ENCODE measurements around the gene CDH12. TPM values are rescaled to one million over a fixed set of nuclear protein-coding genes. Genes with fewer than 3 reads are reported as not detected.

Gene CDH12
- total and polyA plus RNA-seq, 10 of the 15 experiments (the other 5 are each of a cell fraction or from before 2014, with no cell fraction given) = 0.03 to 0.16 TPM; not detected in 8

DNA sequence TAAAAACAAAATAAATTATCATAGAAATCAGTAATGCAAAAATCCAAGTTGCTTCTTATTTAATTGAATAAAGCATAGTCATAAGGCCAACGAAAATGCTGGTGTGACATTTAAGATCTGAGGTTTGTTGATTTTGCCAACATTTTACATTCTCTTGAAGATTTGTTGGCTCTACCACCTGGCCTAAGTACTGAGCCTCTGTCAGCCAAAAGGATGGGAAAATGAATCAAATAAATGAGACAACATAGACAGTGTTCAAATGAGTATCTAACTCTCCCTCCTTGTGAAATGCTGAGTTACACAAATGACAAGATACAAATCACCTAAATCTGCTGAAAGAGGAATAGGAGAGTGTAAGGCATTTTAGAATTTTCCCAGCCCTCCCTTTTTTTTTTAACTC lies 575.0 kb downstream of the CDH12 start:
- TF ChIP-seq TAF1 (IDR thresholded peaks at IDR 0.05; ENCODE audit: borderline replicate concordance, low read depth, low read length) (no peak), MEF2B (IDR thresholded peaks at IDR 0.05; ENCODE audit: partially characterized antibody, poor library complexity, severe bottlenecking) (no peak), HCFC1 (IDR thresholded peaks at IDR 0.05; ENCODE audit: low read length) (no peak), TCF7 (IDR thresholded peaks at IDR 0.05; ENCODE audit: borderline replicate concordance) (no peak), CBX3 (IDR thresholded peaks at IDR 0.05; ENCODE audit: borderline replicate concordance, low read depth) (no peak), ZNF274 (IDR thresholded peaks at IDR 0.05; ENCODE audit: insufficient read depth, insufficient read length) (no peak), KLF5 (IDR thresholded peaks at IDR 0.05; ENCODE audit: partially characterized antibody) (no peak), SMC3 (IDR thresholded peaks at IDR 0.05; ENCODE audit: borderline replicate concordance, low read length) (no peak)
- TF ChIP-seq, protein P1, sequence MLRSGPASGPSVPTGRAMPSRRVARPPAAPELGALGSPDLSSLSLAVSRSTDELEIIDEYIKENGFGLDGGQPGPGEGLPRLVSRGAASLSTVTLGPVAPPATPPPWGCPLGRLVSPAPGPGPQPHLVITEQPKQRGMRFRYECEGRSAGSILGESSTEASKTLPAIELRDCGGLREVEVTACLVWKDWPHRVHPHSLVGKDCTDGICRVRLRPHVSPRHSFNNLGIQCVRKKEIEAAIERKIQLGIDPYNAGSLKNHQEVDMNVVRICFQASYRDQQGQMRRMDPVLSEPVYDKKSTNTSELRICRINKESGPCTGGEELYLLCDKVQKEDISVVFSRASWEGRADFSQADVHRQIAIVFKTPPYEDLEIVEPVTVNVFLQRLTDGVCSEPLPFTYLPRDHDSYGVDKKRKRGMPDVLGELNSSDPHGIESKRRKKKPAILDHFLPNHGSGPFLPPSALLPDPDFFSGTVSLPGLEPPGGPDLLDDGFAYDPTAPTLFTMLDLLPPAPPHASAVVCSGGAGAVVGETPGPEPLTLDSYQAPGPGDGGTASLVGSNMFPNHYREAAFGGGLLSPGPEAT (IDR thresholded peaks at IDR 0.05; ENCODE audit: low read depth) = no peak
- TF ChIP-seq, protein P2, sequence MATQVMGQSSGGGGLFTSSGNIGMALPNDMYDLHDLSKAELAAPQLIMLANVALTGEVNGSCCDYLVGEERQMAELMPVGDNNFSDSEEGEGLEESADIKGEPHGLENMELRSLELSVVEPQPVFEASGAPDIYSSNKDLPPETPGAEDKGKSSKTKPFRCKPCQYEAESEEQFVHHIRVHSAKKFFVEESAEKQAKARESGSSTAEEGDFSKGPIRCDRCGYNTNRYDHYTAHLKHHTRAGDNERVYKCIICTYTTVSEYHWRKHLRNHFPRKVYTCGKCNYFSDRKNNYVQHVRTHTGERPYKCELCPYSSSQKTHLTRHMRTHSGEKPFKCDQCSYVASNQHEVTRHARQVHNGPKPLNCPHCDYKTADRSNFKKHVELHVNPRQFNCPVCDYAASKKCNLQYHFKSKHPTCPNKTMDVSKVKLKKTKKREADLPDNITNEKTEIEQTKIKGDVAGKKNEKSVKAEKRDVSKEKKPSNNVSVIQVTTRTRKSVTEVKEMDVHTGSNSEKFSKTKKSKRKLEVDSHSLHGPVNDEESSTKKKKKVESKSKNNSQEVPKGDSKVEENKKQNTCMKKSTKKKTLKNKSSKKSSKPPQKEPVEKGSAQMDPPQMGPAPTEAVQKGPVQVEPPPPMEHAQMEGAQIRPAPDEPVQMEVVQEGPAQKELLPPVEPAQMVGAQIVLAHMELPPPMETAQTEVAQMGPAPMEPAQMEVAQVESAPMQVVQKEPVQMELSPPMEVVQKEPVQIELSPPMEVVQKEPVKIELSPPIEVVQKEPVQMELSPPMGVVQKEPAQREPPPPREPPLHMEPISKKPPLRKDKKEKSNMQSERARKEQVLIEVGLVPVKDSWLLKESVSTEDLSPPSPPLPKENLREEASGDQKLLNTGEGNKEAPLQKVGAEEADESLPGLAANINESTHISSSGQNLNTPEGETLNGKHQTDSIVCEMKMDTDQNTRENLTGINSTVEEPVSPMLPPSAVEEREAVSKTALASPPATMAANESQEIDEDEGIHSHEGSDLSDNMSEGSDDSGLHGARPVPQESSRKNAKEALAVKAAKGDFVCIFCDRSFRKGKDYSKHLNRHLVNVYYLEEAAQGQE (IDR thresholded peaks at IDR 0.05; ENCODE audit: low read depth, low read length) = no peak
- H3K27ac ChIP-seq (ENCODE audit: control insufficient read depth, insufficient read depth) = no peak overlapping the region
- FAIRE-seq = no peak
- ATAC-seq = no peak
- no peaks in the 10 kb centered on the region for H3K36me3 ChIP-seq (ENCODE audit: control insufficient read depth in 2 of 2, insufficient read depth in 2 of 2, low read length in 1 of 2)
- H3K9ac ChIP-seq (ENCODE audit: control insufficient read depth, insufficient read depth, low read length) = no peak overlapping the region
- RAD21 ChIA-PET (ENCODE audit: unreplicated experiment) = no interaction called here
- no peaks in the 10 kb centered on the region for H3K27me3 ChIP-seq (replicated peaks in 1 of 2; ENCODE audit: control insufficient read depth in 2 of 2, insufficient read depth in 2 of 2, low read length in 1 of 2)
- POLR2A ChIA-PET = no interaction called here
- no peaks in the 10 kb centered on the region for H4K20me1 ChIP-seq (ENCODE audit: control insufficient read depth, insufficient read depth)
- no peak overlapping the region for H3K4me2 ChIP-seq (ENCODE audit: control insufficient read depth, insufficient read depth)
- WGBS (ENCODE audit: insufficient coverage, insufficient replicate concordance, low lambda C conversion rate, missing lambda C conversion rate) = 0% methylated on average over 1 of the region's 1 CpG
- H3K4me1 ChIP-seq (ENCODE audit: control insufficient read depth, insufficient read depth, low read length) = no peaks in the 10 kb centered on the region
- CTCF ChIA-PET = no interaction called here
- H3K9me3 ChIP-seq (replicated peaks; ENCODE audit: control insufficient read depth, insufficient read depth, low read length) = no peaks in the 10 kb centered on the region
- H2AFZ ChIP-seq (ENCODE audit: control insufficient read depth, low read depth, low read length) = no peak overlapping the region
- H3K79me2 ChIP-seq (ENCODE audit: control insufficient read depth, insufficient read depth, low read length) = no peaks in the 10 kb centered on the region
- DNase-seq (ENCODE audit: low read depth, low spot score) = no peak
- intact Hi-C loops (cut with micrococcal nuclease; ENCODE audit: unreplicated experiment) = no loop called here
- SMC1A ChIA-PET (ENCODE audit: uncharacterized antibody, unreplicated experiment) = no interaction called here
- in situ Hi-C loops (cut with MboI) = no loop called here
- no TSS peak for BruUV-seq (replicated peaks)
- no peak overlapping the region for H3K4me3 ChIP-seq

All from GM12878 (cell line).